ACHN (cell line): Measurements from ENCODE around the gene NDUFAF3.

Experiments
- DNase-seq: peaks from one replicate; pipeline ENCODE4 v3.0.0-alpha.2; 2015
- in situ Hi-C: cut with HindIII; loops from 2 replicates; pipeline ENCODE4 v1.10.0; 2017; ENCODE audit warnings: low sequenced_read_pairs, low pct_ligation_motif_present, low pct_unique_long_range_greater_than_20kb

NDUFAF3 gene

GRCh38 chr3:49021813-49022687 is at the start of gene NDUFAF3:
TSS of gene NDUFAF3 (plus strand) at chr3:49022121. CDS start at chr3:49022145, 24 bp downstream.
- DNase-seq: peak; percentile 91
- in situ Hi-C loops: no loop called here

- DNase-seq: no peak
- in situ Hi-C loops: no loop called here
Measured at GRCh38 chr3:48974076-48974864, 47.7 kb upstream of the NDUFAF3 start.

- DNase-seq: no peak
- in situ Hi-C loops: no loop called here
Measured at GRCh38 chr3:48979451-48979850, 42.5 kb upstream of the NDUFAF3 start.

GRCh38 chr3:48980295-48980694 is 41.6 kb upstream of the NDUFAF3 start:
- in situ Hi-C loops: no loop called here
- DNase-seq: no peak

GRCh38 chr3:48982016-48982415 is 39.9 kb upstream of the NDUFAF3 start:
- in situ Hi-C loops: no loop called here
- no peak for DNase-seq

GRCh38 chr3:48982686-48983085 is 39.2 kb upstream of the NDUFAF3 start:
- DNase-seq: no peak
- in situ Hi-C loops: no loop called here

- in situ Hi-C loops: no loop called here
- DNase-seq: no peak
Measured at GRCh38 chr3:48983096-48983495, 38.8 kb upstream of the NDUFAF3 start.

GRCh38 chr3:48984663-48985062 is 37.3 kb upstream of the NDUFAF3 start:
- DNase-seq: no peak
- in situ Hi-C loops: no loop called here

- in situ Hi-C loops: no loop called here
Measured at GRCh38 chr3:48985831-48986376, 36.0 kb upstream of the NDUFAF3 start.

GRCh38 chr3:48989126-48989795 is 32.7 kb upstream of the NDUFAF3 start:
- in situ Hi-C loops: no loop called here

More at GRCh38 chr3:48985831-48986376, 36.0 kb upstream of the NDUFAF3 start:
- no peak for DNase-seq

GRCh38 chr3:48989796-48990635 is 31.9 kb upstream of the NDUFAF3 start, which contains the start of gene P4HTM:
TSS of gene P4HTM (plus strand) at chr3:48990241. CDS start at chr3:48990257, 16 bp downstream.
- in situ Hi-C loops: no loop called here
- peak; percentile 90 for DNase-seq

More at GRCh38 chr3:48989126-48989795, 32.7 kb upstream of the NDUFAF3 start:
- DNase-seq: peak; percentile 10

GRCh38 chr3:48990636-48991469 is 31.1 kb upstream of the NDUFAF3 start:
- peak; percentile 34 for DNase-seq

GRCh38 chr3:48991851-48992545 is 29.9 kb upstream of the NDUFAF3 start:
- in situ Hi-C loops: no loop called here

More at GRCh38 chr3:48990636-48991469, 31.1 kb upstream of the NDUFAF3 start:
- in situ Hi-C loops: no loop called here

GRCh38 chr3:48993834-48994233 is 28.1 kb upstream of the NDUFAF3 start:
- no peak for DNase-seq
- in situ Hi-C loops: no loop called here

More at GRCh38 chr3:48991851-48992545, 29.9 kb upstream of the NDUFAF3 start:
- no peak for DNase-seq

GRCh38 chr3:48996640-48997039 is 25.3 kb upstream of the NDUFAF3 start:
- DNase-seq: no peak
- in situ Hi-C loops: no loop called here

- in situ Hi-C loops: no loop called here
- DNase-seq: no peak
Measured at GRCh38 chr3:48997102-48997635, 24.8 kb upstream of the NDUFAF3 start.
